Urothelium cell line (cell line): Measurements from ENCODE around the gene SPRY1.

ENCODE experiments used
- DNase-seq: peaks from one replicate; pipeline ENCODE4 v3.0.0; 2011; ENCODE audit warnings: low spot score, mixed read lengths
- FAIRE-seq: peaks from 2 replicates; lab custom pipeline; 2011; peaks lifted over from hg19 to GRCh38; lab: Jason Lieb, UNC

Gene SPRY1, protein sequence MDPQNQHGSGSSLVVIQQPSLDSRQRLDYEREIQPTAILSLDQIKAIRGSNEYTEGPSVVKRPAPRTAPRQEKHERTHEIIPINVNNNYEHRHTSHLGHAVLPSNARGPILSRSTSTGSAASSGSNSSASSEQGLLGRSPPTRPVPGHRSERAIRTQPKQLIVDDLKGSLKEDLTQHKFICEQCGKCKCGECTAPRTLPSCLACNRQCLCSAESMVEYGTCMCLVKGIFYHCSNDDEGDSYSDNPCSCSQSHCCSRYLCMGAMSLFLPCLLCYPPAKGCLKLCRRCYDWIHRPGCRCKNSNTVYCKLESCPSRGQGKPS

DNA sequence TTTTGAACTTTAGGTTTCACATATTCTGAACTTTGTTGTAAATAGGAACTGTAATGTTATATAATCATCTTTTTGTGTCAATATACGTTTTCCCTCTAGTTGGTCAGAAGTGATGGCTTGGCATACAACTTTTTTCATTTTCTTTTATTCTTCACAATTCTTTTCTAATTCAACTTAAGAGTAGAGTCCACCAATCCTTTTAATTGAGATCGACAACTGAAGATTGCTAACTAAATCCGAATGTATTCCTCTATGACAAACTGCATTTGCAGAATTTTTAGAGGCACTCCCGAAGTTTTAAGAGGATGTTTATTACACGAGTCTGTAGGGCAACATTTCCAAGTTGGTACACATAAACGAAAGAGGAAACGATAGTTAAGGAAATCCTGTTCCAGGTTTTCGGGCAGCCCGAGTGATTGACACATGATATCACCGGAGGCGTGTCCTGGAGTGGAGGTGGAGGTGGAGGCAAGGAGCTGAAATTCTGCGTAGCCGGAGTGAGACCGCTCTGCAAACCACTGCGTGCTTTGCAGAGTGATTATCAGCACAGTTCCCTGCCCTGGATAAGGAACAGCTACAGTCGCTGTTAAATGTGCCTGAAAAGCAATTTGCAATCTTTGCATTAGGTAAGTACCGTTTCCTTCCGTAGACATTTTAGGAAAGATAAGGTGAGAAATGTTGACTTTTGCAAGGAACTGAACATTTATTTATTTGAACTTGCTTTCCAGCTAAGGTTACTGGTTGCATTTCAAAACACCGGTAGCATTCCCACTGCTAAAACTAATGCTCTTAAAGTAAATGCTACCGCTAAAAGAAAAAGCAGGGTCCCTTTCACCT lies at the start of gene SPRY1:
Gene SPRY1, plus strand, starts transcription at position 489 of the 837 bp plus-strand sequence. CDS start 4,797 bp downstream, outside the sequence.
- DNase-seq, result no peak
- FAIRE-seq, result no peak

DNA sequence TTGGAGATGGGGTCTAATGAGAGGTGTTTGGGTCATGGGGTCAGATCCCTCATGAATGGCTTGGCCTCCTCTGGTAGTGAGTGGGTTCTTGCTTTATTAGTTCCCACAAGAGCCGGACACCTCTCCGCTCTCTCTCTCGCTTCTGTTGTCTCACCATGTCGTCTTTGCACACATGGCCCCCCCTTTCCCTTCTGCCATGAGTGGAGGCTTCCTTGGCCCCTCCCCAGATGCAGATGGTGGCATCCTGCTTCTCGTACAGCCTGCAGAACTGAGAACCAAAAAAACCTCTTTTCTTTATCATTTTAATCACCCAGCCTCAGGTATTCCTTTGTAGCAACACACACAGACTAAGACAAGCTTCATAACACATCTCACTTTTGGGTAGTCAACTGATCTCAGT lies 49.6 kb upstream of the SPRY1 start:
- no peak for FAIRE-seq
- DNase-seq, result no peak

DNA sequence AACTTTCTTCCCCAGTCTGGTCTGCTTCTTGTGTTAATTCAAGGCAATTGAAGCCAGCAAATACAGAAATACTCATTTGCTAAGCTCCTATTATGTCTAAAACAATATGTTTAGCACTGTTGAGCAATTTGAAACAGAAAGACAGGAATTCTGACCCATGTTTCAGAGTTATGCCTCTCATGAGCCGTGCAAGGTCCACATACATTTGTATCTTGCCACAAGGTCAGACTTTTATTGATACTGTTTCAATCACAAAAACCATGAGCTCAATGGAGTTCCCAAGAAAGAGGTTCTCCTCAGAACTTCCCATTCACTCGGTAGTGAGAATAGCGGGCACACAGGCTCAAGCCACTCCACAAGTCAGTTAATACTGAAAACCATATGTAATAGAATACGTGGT lies 47.6 kb upstream of the SPRY1 start:
- FAIRE-seq, result no peak
- no peak for DNase-seq

DNA sequence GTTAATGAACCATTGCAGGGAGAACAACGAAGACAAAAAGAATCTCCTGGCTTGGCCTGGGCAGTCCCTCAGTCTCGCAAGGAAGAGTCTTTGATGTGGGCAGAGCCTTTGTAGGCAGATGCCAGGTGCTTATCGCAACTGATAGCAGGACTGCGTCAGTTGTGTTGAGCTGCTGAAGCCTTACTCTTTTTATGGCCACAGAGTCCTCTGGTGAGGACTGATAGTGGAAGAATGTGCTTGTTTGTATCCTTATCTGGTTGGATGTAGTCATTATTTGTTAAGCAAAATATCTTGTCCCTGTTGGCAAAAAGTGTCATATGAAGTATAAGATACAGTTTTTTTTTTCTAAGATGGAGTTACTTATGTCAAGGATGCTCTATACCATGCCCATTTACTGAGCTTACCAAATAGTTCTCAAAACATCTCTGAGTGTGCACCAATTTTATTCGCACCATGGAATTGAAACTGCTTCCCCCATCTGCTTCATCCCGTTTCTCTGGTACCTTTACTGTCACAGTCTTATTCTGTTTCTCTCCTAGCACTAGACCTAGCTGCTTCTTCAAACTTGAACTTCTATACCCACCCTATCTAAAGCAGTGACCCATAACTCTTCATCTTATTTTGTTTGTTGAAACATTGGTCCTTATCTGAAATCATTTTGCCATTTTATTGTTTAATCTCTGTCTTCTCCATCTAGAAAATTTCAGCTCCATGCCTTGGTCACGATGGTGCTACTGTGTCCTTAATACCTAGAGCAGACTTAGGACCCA lies 47.0 kb upstream of the SPRY1 start:
- no peak for FAIRE-seq
- DNase-seq, result no peak

DNA sequence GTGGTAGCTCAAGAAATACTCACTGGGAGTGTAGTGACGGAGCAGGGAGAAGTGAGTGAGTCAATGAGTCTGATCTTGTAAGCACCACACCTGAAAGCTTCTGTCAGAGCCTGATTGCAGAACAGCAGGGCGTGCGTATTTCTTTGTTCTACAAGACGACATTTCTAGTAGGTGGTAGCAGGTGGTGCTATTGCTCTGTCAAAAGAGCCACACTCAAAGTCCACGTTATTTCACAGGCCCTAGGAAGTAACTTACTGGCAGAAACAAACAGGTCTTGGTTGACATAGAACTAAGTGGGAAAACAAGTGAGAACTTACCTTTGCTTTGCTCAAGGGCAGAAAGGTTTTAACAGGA lies 46.4 kb upstream of the SPRY1 start:
- FAIRE-seq, result no peak
- DNase-seq, result no peak

DNA sequence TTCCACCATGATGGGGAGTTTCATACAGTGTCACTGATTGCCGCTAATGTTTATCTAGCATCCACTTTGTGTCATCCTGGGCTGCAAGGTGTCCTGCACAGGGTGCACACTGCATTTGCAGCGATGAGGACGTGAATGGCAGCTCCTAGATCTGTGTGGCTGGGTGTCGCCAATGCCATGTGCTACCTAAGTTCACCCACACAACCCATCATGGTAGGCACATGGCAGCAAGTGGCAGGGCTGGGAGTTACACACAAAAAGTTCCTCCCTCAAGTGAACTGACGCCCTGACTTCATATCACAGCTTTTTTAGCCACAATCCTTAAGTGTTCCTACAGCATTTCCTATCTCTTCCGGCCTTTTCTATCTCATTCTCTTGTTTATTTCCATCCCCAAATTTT lies 45.9 kb upstream of the SPRY1 start:
- FAIRE-seq, result no peak
- no peak for DNase-seq

DNA sequence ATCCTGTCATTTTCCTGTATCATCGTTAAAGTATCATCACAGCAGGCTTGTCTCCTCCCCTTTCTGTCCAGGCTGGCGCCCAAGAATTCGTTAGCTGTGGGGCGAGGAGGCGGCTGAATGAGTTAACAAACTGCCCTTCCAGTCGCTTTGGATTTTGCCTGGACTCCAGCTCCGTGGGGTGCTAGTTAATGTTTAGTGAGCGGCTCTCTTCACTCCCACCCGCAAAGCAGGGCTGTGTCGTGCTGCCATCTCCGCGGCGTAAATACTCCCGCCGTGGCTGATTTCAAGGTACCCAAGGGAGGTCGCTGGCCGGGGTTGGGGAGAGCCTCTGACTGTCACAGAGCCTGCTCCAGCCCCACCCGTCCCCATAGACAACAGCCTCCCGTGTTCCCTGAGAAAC lies 44.9 kb upstream of the SPRY1 start:
- no peak for FAIRE-seq

DNA sequence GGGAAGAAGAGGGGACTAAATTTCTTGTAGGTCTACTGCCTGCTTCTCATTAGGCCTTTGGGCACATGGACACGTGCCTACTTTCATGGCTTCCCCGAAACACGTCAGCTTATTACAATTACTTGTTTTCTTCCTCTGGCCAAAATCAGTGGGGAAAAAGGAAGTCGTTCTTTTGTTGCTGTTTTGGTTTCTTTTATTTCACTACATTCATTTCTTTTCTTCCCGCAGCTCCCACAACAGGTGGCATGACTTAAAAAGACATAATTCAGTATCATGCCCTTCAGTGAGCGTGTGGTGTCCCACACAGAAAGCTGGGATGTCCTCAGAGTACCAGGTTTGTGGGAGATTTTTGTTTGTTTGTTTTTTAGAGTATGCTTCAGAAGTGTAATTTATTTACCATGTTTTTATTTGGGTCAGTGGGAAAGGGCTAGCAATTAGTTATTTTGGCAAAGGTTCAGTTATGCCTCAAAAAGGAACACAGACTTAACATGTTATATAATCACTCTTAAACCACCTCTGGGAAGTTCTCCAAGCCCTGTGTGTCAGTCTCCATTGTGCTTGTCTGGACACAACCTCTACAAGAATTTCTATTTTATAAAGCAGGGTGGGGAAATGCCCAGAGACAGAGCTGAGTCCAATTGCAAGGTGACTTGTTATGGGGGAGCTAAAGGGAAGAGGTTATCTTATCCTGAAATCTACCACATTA lies 44.2 kb upstream of the SPRY1 start:
- DNase-seq, result no peak
- FAIRE-seq, result no peak

More for the DNA sequence above, 44.9 kb upstream of the SPRY1 start:
- no peak for DNase-seq

DNA sequence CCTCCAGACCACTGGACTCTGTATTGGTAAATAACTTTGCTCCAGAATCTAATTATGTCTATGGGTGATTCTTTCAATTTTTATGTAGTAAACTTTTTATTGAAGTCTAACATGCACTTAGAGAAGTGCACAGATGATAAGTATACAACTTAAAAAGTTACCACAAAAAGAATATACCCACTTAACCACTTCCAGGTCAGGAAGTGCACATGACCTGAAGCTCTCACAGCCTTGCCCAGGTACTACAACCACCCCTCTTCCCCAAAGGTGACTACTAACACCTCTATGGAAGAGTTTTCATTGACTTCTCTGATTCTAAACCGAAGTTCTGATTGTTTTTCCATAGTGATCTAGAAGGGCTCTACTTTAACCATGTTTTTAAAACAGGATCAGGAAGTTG lies 43.6 kb upstream of the SPRY1 start:
- FAIRE-seq, result no peak

DNA sequence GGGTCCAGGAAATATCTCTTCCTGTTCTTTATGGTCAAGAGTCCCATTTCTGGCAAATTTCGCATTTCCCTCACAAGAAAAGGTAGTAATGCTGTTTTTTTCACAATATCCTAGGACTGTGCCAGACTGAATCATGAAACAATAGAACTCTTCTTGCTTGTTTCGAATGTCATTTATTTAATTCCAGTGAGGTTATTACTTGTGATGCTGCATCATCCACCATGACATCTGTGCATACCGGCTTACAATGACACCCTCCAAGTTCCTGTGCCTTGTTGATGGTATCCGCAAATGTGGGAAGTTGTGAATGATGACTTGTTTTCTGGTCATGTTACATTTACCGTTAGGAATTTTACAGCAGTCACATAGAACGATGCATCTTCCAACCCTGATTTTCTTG lies 42.9 kb upstream of the SPRY1 start:
- no peak for DNase-seq

More for the DNA sequence above, 43.6 kb upstream of the SPRY1 start:
- no peak for DNase-seq

DNA sequence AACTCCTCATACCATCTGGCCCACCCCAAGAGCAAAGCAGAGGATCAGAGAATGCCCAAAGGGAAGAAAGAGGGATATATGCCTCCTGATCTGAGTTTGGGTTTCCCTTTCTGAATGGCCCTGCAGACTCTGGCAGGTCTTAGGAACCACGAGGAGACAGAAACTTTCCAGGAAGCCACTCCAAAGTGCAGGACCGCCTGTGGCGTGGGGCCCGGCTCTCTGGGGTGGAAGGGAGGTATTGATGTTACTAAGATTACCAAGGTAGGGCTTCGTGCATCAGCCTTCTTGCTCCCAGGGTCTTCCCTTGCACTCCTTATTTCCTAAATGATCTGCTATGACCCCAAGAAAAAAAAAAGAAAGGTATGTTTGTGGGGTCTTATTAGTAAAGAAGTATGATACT lies 41.9 kb upstream of the SPRY1 start:
- DNase-seq, result no peak
- no peak for FAIRE-seq

More for the DNA sequence above, 42.9 kb upstream of the SPRY1 start:
- no peak for FAIRE-seq

DNA sequence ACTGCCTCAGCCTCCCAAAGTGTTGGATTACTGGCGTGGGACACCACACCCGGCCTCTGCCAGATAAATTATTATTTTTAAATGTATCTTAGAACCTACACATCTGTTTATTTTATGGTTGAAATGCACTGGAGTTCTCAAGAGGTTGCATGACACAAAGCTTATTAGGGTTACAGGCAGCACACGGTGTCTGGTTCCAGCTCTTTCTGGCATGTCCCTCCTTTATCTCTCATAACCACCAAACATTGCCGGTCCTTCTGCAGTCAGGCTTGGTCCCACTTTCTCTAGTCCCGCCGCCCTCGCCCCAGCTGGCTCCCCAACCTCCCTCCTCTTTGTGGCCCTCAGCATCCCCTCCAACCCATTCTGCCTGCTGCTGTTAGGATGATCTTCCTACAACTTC lies 39.7 kb upstream of the SPRY1 start:
- DNase-seq (no peak), FAIRE-seq (no peak)

DNA sequence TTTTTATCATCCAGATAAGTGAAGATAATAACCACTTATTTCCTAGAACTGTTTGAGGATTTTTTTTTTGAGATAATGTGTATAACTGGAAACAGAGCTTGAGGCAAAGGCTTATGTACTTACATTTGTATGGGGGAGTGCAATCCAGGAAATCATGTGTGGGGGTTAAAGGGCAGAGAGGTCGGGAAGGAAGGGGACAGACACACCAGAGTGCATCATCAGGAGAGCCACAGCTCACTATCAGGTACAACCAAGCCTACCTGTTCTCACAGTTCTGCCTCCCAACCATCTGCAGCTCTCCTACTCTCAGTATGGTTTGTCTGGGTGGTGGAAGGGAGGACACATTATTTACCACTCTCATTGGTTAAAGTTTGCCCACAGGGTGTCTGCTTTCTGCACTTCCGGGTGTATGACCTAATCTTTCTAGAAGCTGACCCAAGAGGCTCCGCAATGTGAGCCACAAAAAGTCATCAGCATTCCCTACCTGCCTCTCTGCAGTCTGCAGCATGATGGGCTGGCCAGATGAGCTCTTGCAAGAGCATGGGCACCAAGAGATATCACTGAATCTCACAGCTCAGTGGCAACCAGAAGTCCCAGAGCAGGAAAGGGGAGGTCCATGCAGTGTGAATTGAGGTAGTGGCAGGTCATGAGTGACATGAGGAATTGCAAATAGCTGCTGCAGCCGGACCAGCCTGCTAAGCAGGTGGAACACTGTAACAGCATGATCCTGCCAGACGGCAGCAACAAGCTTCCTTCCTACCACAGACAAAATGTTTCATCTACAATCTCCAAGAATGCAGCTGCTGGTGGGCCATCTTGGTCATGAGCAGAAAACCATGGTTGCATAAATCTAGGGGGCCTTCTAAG lies 36.9 kb upstream of the SPRY1 start:
- DNase-seq, result no peak

DNA sequence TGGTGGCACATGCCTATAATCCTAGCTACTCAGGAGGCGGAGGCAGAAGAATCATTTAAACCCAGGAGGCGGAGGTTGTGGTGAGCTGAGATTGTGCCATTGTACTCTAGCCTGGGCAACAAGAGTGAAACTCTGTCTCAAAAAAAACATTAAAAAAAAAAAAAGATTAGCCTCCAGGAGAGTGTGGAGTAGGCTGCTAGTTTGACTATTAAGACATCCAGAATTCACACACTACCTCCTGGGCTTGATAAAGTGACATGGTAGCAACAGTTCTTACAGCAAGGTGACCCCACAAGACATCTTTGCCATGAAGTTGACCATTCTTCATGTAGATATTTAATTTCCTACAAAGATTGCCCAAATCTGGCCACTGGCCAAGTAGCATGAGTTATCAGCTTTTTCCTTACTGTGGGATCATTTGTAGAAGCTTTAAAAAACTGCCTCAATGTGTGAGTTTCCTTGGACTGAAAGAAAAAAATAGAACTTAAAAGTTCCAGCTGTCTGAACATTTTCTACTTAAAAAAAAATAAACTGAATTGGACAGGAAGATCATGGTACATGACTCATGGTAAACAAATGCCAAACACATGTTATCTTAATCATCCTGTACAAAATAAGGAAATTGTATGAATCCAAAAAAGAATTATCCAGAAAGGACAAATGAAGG lies 35.3 kb upstream of the SPRY1 start:
- no peak for DNase-seq

More for the DNA sequence above, 36.9 kb upstream of the SPRY1 start:
- no peak for FAIRE-seq

DNA sequence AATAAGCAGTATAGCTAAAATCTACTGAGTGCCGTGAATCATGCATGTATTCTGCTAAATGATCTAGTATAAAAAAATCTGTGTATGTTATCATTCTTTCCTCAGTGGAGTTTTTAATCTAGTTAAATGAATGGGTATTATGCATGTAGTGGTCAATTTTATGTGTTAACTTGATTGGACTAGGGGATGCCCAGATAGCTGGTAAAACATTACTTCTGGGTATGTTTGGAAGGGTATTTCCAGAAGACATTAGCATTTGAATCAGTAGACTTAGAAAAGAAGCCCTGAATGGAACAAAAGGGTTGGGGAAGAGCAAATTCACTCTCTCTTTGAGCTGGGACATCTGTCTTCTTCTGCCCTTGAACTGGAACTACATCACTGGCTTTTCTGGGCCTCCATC lies 34.5 kb upstream of the SPRY1 start:
- FAIRE-seq, result no peak
- DNase-seq, result no peak

More for the DNA sequence above, 35.3 kb upstream of the SPRY1 start:
- FAIRE-seq, result no peak

DNA sequence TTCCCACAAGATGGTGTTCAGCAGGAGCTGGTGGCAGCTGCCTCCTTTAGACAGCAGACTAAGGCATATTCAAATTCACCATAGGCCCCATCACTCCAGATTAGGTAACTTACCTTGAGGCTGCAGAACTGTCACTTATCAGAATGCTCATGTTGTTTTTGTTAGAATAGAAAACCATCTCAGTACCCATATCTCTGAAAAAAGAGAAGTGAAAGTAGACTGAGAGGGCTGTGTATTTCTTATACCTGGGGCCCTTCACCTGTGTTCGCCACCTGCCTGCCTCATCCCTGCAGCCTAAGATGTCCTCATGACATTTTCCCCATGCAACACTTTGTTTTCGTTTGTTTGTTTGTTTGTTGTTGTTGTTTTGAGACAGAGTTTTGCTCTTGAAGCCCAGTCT lies 32.9 kb upstream of the SPRY1 start:
- DNase-seq (no peak), FAIRE-seq (no peak)

DNA sequence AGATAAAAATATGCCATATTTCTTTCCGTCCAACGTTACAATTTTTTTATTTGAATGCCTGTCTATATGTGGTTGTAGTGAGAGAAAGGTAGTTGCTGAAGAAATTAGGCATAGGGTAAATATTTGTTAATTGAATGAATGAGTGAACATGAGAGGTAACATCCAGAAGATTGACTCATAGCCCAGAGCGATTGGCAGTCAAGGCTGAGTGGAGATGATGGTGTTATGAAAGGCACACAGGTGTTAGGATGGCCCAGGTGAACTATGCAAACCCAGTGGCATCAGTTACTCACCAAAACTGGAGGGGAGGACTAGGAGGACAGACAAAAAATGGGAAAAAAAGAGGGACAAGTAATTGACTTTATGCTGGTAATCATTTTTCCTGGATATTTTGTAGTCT lies 31.7 kb upstream of the SPRY1 start:
- no peak for FAIRE-seq
- DNase-seq, result no peak

DNA sequence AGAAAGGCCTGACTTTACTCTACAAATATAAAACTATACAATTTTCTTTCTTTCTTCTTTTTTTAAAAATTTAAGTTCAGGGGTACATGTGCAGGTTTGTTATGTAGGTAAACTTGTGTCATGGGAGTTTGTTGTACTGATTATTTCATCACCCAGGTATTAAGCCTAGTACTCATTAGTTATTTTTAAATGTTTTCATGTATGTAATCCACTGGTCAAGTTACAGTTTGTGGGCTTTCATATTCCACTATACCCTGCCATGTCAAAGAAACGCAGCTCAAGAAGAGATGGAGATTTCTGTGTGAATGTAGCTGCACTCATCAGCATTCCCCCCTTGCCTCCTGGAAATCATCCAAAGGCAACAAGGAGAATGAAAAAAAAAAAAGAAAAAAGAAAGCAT lies 31.2 kb upstream of the SPRY1 start:
- DNase-seq, result no peak
- no peak for FAIRE-seq

DNA sequence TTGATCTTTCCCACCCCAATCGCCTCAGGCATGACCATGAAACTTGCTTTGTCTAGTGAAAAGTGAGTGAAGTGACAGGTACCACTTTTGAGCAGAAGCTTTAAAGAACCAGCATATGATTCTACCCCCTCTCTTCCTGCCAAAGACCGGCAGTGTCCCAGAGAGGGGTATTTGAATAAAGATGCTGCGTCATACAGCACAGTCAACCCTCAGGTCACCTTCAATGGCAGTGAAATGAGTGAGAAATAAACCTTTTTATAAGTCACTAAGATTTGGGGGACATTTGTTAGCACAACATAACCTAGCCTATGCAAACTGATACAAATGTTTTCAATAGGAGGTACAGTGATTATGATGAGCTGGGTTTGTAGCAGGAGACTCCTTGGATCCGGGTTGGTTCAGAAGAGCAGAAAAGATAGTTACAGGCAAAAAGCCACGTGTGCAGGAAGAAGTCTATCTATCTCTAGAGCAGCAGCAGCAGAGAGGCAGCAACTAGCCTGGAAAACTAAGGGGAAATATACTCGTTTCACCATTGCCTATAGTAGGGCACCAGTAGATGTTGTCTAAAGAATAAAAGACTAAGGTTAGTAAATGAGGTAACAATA lies 30.3 kb upstream of the SPRY1 start:
- DNase-seq, result no peak
- FAIRE-seq, result no peak
